GM19324 (cell line): ENCODE data around the gene BDKRB1.

ENCODE experiments used
- ATAC-seq: cut with Tn5 transposase; IDR thresholded peaks from one replicate; pipeline ENCODE4 v1.9.1; 2021; ENCODE audit warnings: mild to moderate bottlenecking, moderate library complexity; ENCODE audit not compliant: unreplicated experiment, low FRiP score

Gene BDKRB1

DNA sequence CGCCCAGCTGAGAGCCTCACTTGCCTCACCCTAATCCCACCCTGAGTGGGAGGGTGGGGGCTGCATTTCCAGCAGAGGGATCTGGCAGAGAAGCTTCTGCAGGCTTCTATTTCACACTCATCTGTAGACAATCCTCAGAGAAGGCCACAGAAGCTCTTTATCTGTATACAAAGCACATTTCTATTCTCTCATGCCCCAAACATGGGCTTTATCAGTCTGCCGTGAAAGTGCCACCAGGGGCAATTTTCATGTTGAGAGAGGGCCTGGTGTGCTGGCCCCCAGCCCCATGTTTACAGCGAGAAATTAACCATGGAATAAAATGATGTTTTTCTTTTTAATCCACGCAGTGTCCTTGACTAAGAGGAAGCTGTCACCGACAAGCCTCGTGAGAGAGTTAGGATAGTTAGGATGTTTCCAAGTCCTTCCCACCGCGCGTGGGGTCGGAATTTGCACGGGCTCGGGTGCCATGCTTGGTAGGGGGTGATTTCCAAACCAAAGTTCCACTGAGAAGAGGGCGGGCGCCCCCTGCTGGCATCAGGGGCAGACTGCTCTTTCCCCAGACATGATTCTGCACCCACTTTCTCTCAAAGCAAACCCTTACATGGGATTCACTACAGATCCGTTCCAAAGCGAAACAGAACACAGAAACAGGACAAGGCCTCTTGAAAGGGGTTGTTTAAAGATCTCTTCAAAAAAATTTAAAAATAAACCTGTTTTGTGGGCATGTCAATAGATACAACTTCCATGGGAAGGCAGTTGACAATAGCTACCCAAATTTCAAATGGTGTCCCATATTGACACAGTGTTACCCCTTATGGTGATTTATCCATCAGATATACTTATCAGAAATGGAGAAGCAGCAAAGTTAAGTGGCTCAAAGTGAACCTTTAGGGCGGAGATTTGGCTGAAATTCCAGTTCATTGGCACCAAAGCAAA is 19.4 kb downstream of the BDKRB1 start:
- no peak for ATAC-seq

DNA sequence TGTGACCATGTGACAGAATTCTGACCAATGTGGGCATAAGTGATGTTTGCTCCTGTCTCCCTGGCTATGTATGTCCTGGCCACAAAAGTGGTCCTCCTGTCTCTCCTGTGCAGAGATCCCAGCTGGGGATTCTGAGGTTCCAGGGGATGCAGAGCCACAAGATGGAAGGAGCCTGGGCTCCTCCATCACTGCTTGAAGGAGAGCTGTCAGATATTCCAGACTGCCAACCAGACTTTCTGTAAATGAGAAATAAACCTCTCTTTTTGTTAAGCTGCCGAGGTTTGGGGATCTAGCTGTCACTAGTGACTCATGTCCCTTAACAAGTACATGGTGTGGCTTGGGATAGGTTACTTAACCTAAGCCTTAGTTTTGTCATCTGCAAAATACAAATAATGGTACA is 21.9 kb downstream of the BDKRB1 start:
- no peak for ATAC-seq

DNA sequence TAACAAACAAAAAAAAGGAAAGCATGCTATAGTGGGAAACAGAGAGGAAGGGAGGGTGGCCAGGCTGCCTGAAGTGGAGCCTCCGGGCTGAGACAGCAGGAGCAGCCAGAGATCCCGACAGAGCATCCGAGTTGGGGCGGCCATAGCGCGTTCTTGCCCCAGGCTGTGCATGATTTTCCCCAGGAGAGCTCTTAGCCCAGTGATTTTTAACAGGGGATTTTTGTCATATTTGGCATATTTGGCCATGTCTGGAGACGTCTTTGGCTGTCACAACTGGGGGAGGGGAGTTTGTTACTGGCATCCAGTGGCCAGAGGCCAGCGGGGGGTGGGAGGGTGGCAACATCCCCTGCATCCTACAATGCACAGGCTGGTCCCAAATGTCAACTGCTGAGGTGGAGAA is 23.6 kb downstream of the BDKRB1 start:
- ATAC-seq, result no peak

DNA sequence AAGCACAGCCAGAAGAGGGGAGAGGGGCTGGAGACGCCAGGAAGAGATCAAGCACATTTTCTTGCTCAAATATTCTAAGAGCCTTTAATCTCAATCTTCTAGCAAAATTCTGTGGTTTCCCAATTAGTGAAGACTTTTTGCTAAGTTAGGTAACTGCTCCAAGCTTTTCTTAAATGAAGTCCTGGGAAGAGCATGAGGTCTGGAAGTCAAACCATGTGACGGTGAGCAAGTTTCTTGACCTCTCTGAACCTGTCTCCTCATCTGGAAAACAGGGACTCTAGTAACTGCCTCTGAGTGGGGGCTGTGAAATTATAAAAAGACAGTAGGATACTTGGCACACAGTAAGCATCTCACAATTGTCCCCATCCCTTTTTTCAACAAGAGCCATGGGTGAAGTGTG is 24.1 kb downstream of the BDKRB1 start:
- no peak for ATAC-seq

DNA sequence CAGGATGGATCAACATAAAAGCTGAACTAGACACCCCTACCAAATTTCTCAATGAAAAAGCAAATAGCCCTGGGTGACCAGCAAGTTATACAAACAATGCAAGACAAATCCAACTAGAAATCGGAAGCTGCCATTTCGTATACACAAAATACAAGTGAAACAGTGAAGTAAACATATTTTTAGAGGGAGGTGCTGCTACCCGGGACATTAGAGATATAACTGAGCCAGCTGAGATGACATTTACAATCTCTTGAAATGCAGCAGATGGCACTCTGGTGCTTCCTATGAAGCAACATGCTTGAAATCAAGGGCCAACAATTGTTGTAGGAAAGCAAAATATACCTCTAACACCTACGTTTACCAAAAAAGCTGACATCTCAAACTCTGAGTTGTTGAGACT is 25.5 kb downstream of the BDKRB1 start:
- no peak for ATAC-seq

DNA sequence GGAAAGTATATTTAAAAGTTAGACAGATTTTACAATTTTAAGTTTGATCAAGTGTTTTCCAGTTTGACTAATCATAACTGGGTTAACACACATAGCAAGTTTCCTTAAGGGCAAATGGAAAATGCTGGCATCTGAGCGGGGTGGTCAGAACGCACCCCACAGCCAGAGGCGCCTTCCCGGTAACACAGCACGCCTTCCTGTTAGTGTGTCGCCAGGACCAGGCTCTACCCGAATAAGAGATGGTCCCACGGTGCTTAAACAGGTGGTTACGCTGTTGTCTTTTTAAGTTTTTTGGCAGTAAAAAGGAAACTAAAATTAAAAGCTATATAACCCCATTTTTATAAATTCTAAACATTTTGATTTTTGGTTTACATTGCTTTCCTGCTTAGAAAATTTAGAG is 28.0 kb downstream of the BDKRB1 start:
- no peak for ATAC-seq

DNA sequence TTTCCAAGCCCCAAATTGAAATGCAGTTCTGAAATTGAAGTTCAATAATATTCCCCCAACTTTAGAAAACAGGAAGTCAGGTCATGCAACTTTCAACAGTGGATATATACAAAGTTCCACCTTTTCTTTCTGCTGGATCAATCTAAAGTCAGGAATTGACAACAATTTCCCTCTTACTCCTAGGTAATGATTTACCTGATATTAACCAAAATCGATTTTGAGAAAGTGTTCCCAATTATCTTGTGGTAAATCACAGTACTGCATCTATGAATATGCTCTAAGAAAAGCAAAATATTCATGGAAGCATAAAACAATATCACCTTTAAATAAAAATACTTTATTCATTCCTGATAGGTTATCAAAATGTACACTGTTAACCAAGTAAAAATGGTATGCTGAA is 28.4 kb downstream of the BDKRB1 start:
- ATAC-seq, result no peak

DNA sequence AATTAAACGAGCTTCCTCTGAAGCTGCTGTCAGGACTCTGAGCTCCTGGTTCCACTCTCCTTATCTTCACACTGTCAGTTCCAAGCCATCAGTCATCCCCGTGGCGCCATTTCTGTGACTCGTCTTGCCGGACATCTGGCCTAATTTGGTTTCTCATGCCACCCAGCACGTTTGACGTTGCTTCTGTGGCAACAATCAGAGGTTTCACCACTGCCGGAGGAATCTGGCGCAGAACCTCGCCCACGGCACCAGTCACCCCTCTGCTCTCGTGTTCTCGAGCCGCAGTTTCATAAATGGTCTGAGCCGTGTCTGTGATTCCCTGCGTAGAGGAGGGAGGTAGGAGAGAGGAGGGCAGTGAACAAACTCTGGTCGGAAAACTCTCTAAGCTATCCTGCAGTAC is 29.7 kb downstream of the BDKRB1 start:
- no peak for ATAC-seq

DNA sequence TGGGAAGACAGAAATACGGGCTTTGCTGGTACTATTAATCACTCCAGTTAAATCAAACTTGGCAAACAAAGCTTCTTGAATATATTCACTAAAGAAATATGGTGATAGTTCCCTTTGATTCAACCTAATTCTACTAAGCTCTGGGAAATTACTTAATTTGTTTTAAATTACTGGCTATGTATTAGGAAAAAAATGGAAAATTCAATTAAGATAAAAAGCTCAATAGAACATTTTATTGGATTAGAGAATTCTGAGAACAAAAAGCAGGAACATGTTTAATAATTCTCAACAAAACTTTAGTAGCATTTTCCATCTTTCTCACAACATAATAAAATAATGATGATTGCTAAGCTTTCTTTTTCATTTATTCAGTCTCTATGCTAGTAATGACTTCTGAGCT is 30.2 kb downstream of the BDKRB1 start:
- no peak for ATAC-seq

DNA sequence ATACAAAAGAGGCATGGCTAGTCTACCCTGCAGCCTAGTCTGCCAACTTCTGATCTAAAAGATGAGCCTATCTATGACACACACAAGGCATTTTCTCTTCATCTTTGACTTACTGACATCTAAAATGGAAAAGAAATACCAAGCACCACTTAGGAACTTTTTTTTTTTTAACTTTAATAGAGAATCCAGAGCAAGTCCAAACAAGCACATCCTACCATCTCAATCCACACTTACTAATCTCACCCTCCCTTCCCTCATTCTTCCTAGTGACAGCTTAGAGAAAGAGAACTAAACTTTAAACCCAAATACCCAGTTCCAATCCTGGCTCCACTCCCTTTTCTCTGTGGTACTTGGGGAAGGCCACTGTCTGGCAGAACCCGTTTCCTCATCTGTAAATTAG is 31.8 kb downstream of the BDKRB1 start:
- ATAC-seq, result no peak

DNA sequence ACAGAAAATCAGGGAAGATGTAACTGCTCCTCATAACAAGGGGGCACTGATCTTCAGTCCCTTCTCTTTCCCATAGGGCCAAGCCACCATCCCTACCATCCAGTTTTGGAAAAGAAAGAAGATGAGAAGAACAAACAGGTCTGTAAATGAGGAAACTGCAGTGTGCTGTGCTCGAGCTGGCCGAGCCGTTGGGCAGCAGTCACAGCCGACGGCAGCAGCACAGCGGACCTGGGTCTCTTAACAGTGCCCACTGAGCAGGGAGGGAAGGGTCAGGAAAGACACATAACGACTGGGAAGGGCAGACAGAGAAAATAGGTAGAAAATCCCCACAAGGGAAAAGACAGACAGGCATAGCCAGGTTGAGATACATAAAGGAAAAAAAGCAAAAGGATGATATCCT is 38.2 kb downstream of the BDKRB1 start:
- no peak for ATAC-seq

DNA sequence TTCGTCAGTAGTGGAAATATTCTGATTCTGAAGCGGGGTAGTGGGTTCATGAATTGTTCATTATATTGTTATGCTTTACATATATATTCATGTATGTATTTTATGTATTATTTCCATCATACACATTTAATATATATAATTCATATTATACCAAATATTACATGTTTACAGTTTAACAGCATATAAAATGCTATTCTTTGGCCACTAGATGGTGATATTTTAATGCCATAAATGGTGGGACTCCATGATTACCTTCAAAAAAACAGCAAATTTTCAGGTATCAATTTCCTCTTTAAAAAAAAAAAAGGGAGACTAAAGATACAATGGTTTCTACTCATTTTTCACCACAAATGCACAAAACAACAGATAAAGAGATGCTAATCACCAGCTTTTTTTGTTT is 41.0 kb downstream of the BDKRB1 start:
- no peak for ATAC-seq

DNA sequence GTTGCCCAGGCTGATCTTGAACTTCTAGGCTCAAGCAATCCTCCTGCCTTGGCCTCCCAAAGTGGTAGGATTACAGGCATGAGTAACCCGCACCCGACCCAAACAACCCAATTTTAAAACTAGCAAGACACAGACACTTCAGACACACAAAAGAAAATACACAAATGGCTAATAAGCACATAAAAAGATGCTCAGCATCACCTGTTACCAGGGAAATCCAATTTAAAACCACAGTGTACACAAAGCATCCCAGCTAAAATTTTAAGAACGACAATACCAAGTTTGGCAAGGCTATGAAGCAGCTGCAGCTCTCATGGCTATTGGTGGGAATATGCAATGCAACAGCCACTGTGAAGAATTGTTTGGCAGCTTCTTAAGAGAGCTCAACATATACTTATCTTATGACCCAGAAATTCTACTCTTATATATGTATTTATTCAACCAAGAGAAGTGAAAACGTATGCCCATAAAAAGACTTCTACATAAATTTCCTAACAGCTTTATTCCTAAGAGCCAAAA is 42.0 kb downstream of the BDKRB1 start:
- no peak for ATAC-seq

DNA sequence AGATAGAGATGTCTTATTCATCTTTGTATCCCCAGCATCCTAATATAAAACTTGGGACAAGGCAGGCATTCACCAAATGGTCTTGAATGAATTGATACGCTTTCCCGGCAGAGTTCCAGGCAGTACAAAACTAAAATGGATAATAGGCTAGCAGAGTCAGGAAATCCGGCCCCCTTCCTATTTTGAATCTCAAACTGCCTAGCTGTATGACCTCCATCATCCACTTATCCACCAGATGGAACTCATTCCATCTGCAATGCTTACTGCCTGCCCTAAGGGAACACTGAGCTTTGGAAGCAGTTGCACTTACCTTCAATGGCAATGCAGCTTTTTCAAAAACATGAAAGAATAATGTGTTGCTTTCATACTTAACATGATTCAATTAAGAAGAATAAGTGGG is 43.4 kb downstream of the BDKRB1 start:
- no peak for ATAC-seq

DNA sequence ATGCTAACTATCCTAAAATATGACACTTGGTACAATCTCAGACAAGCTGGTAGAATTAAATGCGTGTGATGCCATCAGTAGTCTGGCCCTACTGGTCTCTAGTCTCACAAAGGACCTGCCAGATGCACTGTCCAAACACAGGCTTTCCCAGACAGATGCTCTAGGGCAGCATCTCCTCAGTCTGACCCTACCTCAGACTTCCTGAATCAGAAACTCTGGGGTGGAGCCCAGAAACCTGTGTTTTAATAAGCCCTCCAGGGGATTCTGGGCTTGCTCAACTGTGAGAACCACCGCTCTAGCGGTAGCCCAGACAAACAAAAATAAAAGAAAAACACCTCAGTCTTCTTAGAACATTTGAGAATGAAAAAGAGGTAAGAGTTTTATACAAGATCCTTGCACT is 48.0 kb downstream of the BDKRB1 start:
- ATAC-seq, result no peak

DNA sequence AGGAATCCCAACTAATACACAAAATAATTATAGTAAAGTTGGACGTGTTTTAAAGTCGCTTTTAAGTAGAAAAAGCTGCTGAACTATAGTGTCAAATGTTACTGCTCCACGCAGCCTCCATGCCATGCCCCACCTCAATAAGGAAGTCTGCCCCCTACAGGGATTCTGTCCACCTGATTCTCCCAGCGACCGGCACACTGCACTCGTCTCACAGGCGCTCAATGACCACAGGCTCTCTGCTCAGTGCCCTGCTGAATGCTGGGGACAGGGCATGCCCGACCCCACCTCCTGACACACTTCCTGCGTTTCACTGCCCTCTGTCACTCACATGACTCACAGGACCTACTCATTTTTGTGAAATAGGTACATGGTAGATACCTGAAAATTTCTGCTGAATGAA is 48.9 kb downstream of the BDKRB1 start:
- ATAC-seq, result no peak

DNA sequence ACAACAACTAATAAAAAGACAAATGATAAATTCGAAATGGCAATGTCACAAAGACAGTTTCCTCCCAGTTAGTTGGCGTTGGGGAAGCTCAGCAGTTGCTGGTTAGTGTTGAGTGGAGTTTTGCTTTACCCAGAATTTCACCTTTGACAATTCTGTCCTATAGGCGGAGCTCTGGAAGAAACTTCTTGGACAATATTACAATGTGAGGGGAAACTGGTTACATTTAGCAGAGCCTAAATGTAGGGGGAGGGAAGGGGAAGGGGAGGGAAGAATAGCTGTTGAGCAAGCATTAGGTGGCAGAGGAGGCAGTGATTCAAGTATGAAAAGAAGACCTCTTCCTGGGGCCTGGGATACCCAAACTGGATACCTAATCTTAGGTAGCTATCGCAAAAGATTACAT is 51.4 kb downstream of the BDKRB1 start:
- ATAC-seq, result no peak

DNA sequence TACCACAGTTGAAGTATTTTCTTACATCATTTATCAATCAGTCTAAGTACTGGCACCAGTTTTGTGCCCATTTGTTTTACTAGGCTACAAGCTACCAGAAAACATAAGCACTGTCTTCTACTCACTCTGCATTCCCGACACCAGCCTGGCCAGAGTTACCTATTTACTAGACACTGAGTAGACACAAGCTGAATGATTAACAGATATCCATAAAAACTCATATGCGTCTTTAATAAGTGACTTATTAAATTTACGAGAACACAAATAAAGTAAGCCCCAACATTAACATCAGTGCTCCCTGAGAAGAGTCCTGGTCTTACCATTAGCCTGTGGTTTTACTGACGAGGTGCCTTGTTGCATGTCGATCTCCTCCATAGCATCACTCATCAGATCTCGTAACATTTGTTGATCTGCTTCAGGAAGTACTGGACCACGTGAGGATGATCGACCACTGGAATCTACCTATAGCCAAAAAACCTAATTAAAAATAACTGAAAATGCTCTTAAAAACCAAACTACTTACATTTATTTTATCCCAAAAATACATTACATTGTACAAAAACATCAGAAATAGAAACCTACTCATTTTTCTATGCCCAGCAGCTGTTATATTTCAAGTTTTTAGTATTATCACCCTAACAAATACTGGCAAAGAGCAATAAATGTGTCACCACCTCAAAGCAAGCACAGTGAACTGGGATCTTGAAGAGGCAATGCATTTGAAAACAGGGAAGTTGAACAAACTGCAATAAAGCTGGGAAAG is 53.3 kb downstream of the BDKRB1 start:
- ATAC-seq, result no peak

DNA sequence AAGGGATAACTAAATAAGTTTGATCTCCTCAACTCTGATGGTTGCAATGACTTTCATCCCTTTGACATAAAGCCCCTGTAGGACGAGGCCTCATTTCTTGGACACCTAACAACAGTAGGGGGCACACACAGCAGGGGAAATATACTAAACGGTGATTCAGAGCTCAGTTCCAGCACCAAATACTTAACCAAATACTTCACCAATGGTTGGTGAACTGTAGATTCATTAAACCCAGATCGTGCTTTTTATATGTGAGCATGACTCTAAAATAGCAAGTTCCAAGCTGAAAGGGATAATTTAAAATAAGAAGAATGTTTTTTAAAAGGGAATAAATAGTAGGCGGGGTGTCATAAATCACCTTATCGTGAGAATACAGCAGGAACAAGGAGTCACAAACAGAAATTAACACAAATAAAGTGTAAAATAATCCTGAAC is 53.9 kb downstream of the BDKRB1 start:
- no peak for ATAC-seq

DNA sequence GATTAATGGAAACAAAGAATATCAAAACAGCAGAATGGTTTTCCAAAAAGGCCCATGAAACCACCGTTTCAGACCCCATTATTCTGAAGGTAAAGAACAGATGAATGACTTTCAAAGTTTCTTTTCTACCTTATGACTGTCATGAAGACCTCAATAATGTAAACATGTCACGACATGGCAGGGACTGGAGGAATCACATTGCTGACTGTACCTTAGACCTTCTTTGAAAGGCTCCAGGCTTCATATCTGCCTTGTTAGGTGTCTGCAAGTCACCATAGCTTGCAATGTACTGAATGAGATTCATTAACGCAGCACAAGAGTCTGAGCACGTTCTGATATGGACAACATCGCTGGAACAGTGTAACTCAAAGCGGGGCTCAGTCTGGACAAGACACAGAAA is 54.9 kb downstream of the BDKRB1 start:
- ATAC-seq, result no peak
